Measurements from ENCODE around the gene MATN1.

Gene MATN1

GRCh38 chr1:30672661-30673060 is 50.7 kb downstream of the MATN1 start:
- TF ChIP-seq CTCF (IDR thresholded peaks at IDR 0.05; ENCODE audit: poor library complexity, severe bottlenecking): no peak
- no peak overlapping the region for H3K27ac ChIP-seq (ENCODE audit: poor library complexity, severe bottlenecking)
- peaks cover 7% of the 10 kb centered on the region for H3K9me3 ChIP-seq (ENCODE audit: severe bottlenecking)
- H3K36me3 ChIP-seq (ENCODE audit: low read depth): no peaks in the 10 kb centered on the region
- ATAC-seq (ENCODE audit: low read depth) (no peak), DNase-seq (ENCODE audit: low spot score) (no peak)
- no peak overlapping the region for H3K4me3 ChIP-seq (ENCODE audit: severe bottlenecking)
- H3K4me1 ChIP-seq (ENCODE audit: insufficient read depth, poor library complexity, severe bottlenecking): peaks cover 28% of the 10 kb centered on the region
- H3K27me3 ChIP-seq (ENCODE audit: insufficient read depth, poor library complexity, severe bottlenecking): no peaks in the 10 kb centered on the region

- Histone ChIP-seq H3K36me3 (ENCODE audit: low read depth) (no peaks in the 10 kb centered on the region), H3K9me3 (ENCODE audit: severe bottlenecking) (peaks cover 3% of the 10 kb centered on the region), H3K27ac (ENCODE audit: poor library complexity, severe bottlenecking) (no peak overlapping the region), H3K4me1 (ENCODE audit: insufficient read depth, poor library complexity, severe bottlenecking) (peaks cover 13% of the 10 kb centered on the region), H3K27me3 (ENCODE audit: insufficient read depth, poor library complexity, severe bottlenecking) (no peaks in the 10 kb centered on the region), H3K4me3 (ENCODE audit: severe bottlenecking) (no peak overlapping the region)
- DNase-seq (ENCODE audit: low spot score) (no peak), ATAC-seq (ENCODE audit: low read depth) (peak; percentile 76)
- TF ChIP-seq CTCF (IDR thresholded peaks at IDR 0.05; ENCODE audit: poor library complexity, severe bottlenecking): no peak
These were observed 52.9 kb downstream of the MATN1 start for GRCh38 chr1:30670240-30671060.

GRCh38 chr1:30668546-30669327 is 54.6 kb downstream of the MATN1 start:
- DNase-seq (ENCODE audit: low spot score) (peak; percentile 17), ATAC-seq (ENCODE audit: low read depth) (no peak)
- Histone ChIP-seq H3K27ac (ENCODE audit: poor library complexity, severe bottlenecking) (no peak overlapping the region), H3K36me3 (ENCODE audit: low read depth) (no peaks in the 10 kb centered on the region), H3K27me3 (ENCODE audit: insufficient read depth, poor library complexity, severe bottlenecking) (no peaks in the 10 kb centered on the region), H3K4me1 (ENCODE audit: insufficient read depth, poor library complexity, severe bottlenecking) (peaks cover 10% of the 10 kb centered on the region), H3K4me3 (ENCODE audit: severe bottlenecking) (no peak overlapping the region), H3K9me3 (ENCODE audit: severe bottlenecking) (peaks cover under 1% of the 10 kb centered on the region)
- TF ChIP-seq CTCF (IDR thresholded peaks at IDR 0.05; ENCODE audit: poor library complexity, severe bottlenecking): no peak

- Histone ChIP-seq H3K36me3 (ENCODE audit: low read depth) (no peaks in the 10 kb centered on the region), H3K4me3 (ENCODE audit: severe bottlenecking) (no peak overlapping the region), H3K9me3 (ENCODE audit: severe bottlenecking) (no peaks in the 10 kb centered on the region), H3K27ac (ENCODE audit: poor library complexity, severe bottlenecking) (no peak overlapping the region), H3K4me1 (ENCODE audit: insufficient read depth, poor library complexity, severe bottlenecking) (peaks cover 10% of the 10 kb centered on the region), H3K27me3 (ENCODE audit: insufficient read depth, poor library complexity, severe bottlenecking) (no peaks in the 10 kb centered on the region)
- ATAC-seq (ENCODE audit: low read depth): peak; percentile 92
- DNase-seq (ENCODE audit: low spot score): peak; percentile 68
- no peak for TF ChIP-seq CTCF (IDR thresholded peaks at IDR 0.05; ENCODE audit: poor library complexity, severe bottlenecking)
These were observed 55.4 kb downstream of the MATN1 start for GRCh38 chr1:30668024-30668423.

All from RWPE2 (cell line).